K562 (cell line): ENCODE results near the gene WDR91. TPM values are rescaled to one million over a fixed set of nuclear protein-coding genes. Genes with fewer than 3 reads are reported as not detected.

Source experiments
- BRF1 ChIP-seq: IDR thresholded peaks from 3 replicates; pipeline ENCODE4 v1.6.1; 2011; ENCODE audit warnings: borderline replicate concordance, mild to moderate bottlenecking; ENCODE audit not compliant: insufficient read length; ENCODE audit errors: extremely low read depth
- FOXA3 ChIP-seq, 2 experiments: fragments of 450-650 bp in 1 of 2; sonication (generic) in 1 of 2; formaldehyde crosslinking; IDR thresholded peaks in 1 of 2; conservative IDR thresholded peaks in 1 of 2; 2 replicates each; pipeline versions ENCODE4 v1.4.0 to v1.8.0; 2020 to 2022; ENCODE audit warnings: mild to moderate bottlenecking in 2 of 2, missing genetic modification reagents in 1 of 2
- HNRNPL ChIP-seq: fragments of 200-400 bp; formaldehyde crosslinking; IDR thresholded peaks from 2 replicates; pipeline ENCODE4 v1.6.1; 2017; ENCODE audit warnings: low read depth, mild to moderate bottlenecking, low read length
- MTA2 ChIP-seq: fragments of 450-650 bp; IDR thresholded peaks from 2 replicates; pipeline ENCODE4 v1.6.1; 2016; ENCODE audit warnings: low read depth
- MYC ChIP-seq, 2 experiments: fragments of 250-450 bp in 1 of 2; sonication (Bioruptor Pico) in 1 of 2; IDR thresholded peaks; 2 replicates each; pipeline versions ENCODE4 v1.5.1 to v1.6.1; 2012 to 2021; ENCODE audit warnings: low read depth in 2 of 2, borderline replicate concordance in 1 of 2, improper control_type of control experiment in 1 of 2, low read length in 1 of 2, mild to moderate bottlenecking in 1 of 2, moderate library complexity in 1 of 2
- TFAP4 ChIP-seq: sonication (generic); formaldehyde crosslinking; IDR thresholded peaks from 2 replicates; pipeline ENCODE4 v1.8.0; 2022; ENCODE audit warnings: missing genetic modification reagents, mild to moderate bottlenecking, moderate library complexity, borderline replicate concordance
- THAP12 ChIP-seq: fragments of 250-450 bp; sonication (Bioruptor Pico); IDR thresholded peaks from 2 replicates; pipeline ENCODE4 v1.9.0; 2021; ENCODE audit warnings: mild to moderate bottlenecking, inconsistent platforms
- U2AF2 ChIP-seq: fragments of 200-400 bp; formaldehyde crosslinking; optimal IDR thresholded peaks from 2 replicates; pipeline ENCODE3; 2017; ENCODE audit warnings: low read depth, mild to moderate bottlenecking, low read length
- ZBTB40 ChIP-seq, 2 experiments: fragments of 450-650 bp in 1 of 2; sonication (generic) in 1 of 2; formaldehyde crosslinking in 1 of 2; IDR thresholded peaks; 2 replicates each; pipeline versions ENCODE4 v1.7.1 to v1.9.0; 2016 to 2022; ENCODE audit warnings: inconsistent platforms in 1 of 2, mild to moderate bottlenecking in 1 of 2, missing genetic modification reagents in 1 of 2
- ZNF778 ChIP-seq: fragments of 450-650 bp; formaldehyde crosslinking; IDR thresholded peaks from 2 replicates; pipeline ENCODE4 v1.4.0; 2020; ENCODE audit warnings: mild to moderate bottlenecking, moderate library complexity
- polyA plus RNA-seq, 8 experiments: library from polyadenylated mRNA; depleted of rRNA in 4 of 8; stranded (reverse) in 5 of 8; unstranded in 3 of 8; fragments of >200 nt; fragmentation: Nextera tagmentation in 2 of 8; fragmentation: Illumina TruSeq in 1 of 8; extraction: Ambion mirVana in 2 of 8; extraction: Trizol in 1 of 8; gene quantifications; 2 replicates each; pipeline versions ENCODE4 v1.2.1 to v1.2.3, GENCODE V29; 2011 to 2014; ENCODE audit warnings: inconsistent platforms in 1 of 8, missing spikeins in 1 of 8
- total RNA-seq, 7 experiments: library from RNA; depleted of rRNA in 6 of 7; stranded (reverse); fragments of >200 nt in 6 of 7; fragmentation: Illumina TruSeq in 2 of 7; extraction: Trizol in 2 of 7; gene quantifications; 2 replicates each; pipeline versions ENCODE4 v1.2.1 to v1.2.3, GENCODE V29; 2011 to 2021; ENCODE audit warnings: low replicate concordance in 1 of 7

The WDR91 gene
- total and polyA plus RNA-seq, 9 of the 15 experiments (the other 6 are each of a cell fraction or from before 2014, with no cell fraction given): 1.9 to 18.2 (median 9.8) TPM

- TF ChIP-seq ZBTB40 (IDR thresholded peaks at IDR 0.05) (no peak), ZBTB40 (CRISPR knock-in tag; IDR thresholded peaks at IDR 0.05) (no peak), BRF1 (no peak), FOXA3 (CRISPR knock-in tag; conservative IDR thresholded peaks at IDR 0.05 in 1 of 2, IDR thresholded peaks at IDR 0.05 in 1 of 2) (peak in 1 of 2 experiments; percentile 26; a peak in 1 of 4 replicates), TFAP4 (CRISPR knock-in tag) (peak; percentile 75), HNRNPL (no peak), U2AF2 (no peak), ZNF778 (CRISPR knock-in tag) (no peak), MTA2 (no peak), THAP12 (no peak), MYC (IDR thresholded peaks at IDR 0.05; ENCODE audit: low read depth, low read length) (no peak), MYC (CRISPR knock-in tag; IDR thresholded peaks at IDR 0.05; ENCODE audit: borderline replicate concordance, low read depth) (no peak)
Observed at GRCh38 chr7:135184254-135184841, 27.0 kb downstream of the WDR91 start (continued).
